ENCODE data around the gene USP17L28.
A peak's percentile ranks its signal among the peaks of the same experiment; 100 is the strongest.
"Not testable (repeated sequence)": the region's sequence is repeated elsewhere in the genome, so short reads cannot be mapped to it uniquely, and the experiment has no call there.

USP17L28 gene

GRCh38 chr4:9348593-9348992, at the start of gene USP17L28:
TSS of gene USP17L28 (plus strand) at chr4:9348893. CDS start at chr4:9348893, 0 bp downstream.
- not testable (repeated sequence) for DNase-seq (ENCODE audit: low read depth)

GRCh38 chr4:9324191-9324590, 24.5 kb upstream of the USP17L28 start:
- DNase-seq (ENCODE audit: low read depth); H3K4me3 ChIP-seq (ENCODE audit: low read depth, low read length): not testable (repeated sequence)

More at GRCh38 chr4:9348593-9348992, at the start of gene USP17L28:
- not testable (repeated sequence) for H3K4me3 ChIP-seq (ENCODE audit: low read depth, low read length)

GRCh38 chr4:9324865-9325264, 23.8 kb upstream of the USP17L28 start, which contains the start of gene USP17L24:
TSS of gene USP17L24 (plus strand) at chr4:9325165. CDS start at chr4:9325165, 0 bp downstream.
- H3K4me3 ChIP-seq (ENCODE audit: low read depth, low read length); DNase-seq (ENCODE audit: low read depth): not testable (repeated sequence)

GRCh38 chr4:9329611-9330010, 19.1 kb upstream of the USP17L28 start, which contains the start of gene USP17L25:
TSS of gene USP17L25 (plus strand) at chr4:9329911. CDS start at chr4:9329911, 0 bp downstream.
- DNase-seq (ENCODE audit: low read depth); H3K4me3 ChIP-seq (ENCODE audit: low read depth, low read length): not testable (repeated sequence)

- not testable (repeated sequence) for DNase-seq (ENCODE audit: low read depth); H3K4me3 ChIP-seq (ENCODE audit: low read depth, low read length)
Measured at GRCh38 chr4:9334358-9334757, 14.3 kb upstream of the USP17L28 start, which contains the start of gene USP17L26. TSS of gene USP17L26 (plus strand) at chr4:9334658. CDS start at chr4:9334658, 0 bp downstream.

GRCh38 chr4:9339103-9339502, 9.6 kb upstream of the USP17L28 start, which contains the start of gene USP17L5:
TSS of gene USP17L5 (plus strand) at chr4:9339403. CDS start at chr4:9339403, 0 bp downstream.
- H3K4me3 ChIP-seq (ENCODE audit: low read depth, low read length); DNase-seq (ENCODE audit: low read depth): not testable (repeated sequence)

GRCh38 chr4:9343848-9344247, 4.8 kb upstream of the USP17L28 start, which contains the start of gene USP17L27:
TSS of gene USP17L27 (plus strand) at chr4:9344148. CDS start at chr4:9344148, 0 bp downstream.
- not testable (repeated sequence) for H3K4me3 ChIP-seq (ENCODE audit: low read depth, low read length)

GRCh38 chr4:9350866-9351265, 2.2 kb downstream of the USP17L28 start:
- DNase-seq (ENCODE audit: low read depth); H3K4me3 ChIP-seq (ENCODE audit: low read depth, low read length): not testable (repeated sequence)

More at GRCh38 chr4:9343848-9344247, 4.8 kb upstream of the USP17L28 start, which contains the start of gene USP17L27:
- not testable (repeated sequence) for DNase-seq (ENCODE audit: low read depth)

- not testable (repeated sequence) for H3K4me3 ChIP-seq (ENCODE audit: low read depth, low read length); DNase-seq (ENCODE audit: low read depth)
Measured at GRCh38 chr4:9353338-9353737, 4.6 kb downstream of the USP17L28 start, which contains the start of gene USP17L29. TSS of gene USP17L29 (plus strand) at chr4:9353638. CDS start at chr4:9353638, 0 bp downstream.

- DNase-seq (ENCODE audit: low read depth); H3K4me3 ChIP-seq (ENCODE audit: low read depth, low read length): not testable (repeated sequence)
Measured at GRCh38 chr4:9362829-9363228, 14.1 kb downstream of the USP17L28 start, which contains the start of gene USP17L30. TSS of gene USP17L30 (plus strand) at chr4:9363129. CDS start at chr4:9363129, 0 bp downstream.

GRCh38 chr4:9379881-9380280, 31.2 kb downstream of the USP17L28 start:
- H3K4me3 ChIP-seq (ENCODE audit: low read depth, low read length); DNase-seq (ENCODE audit: low read depth): not testable (repeated sequence)

GRCh38 chr4:9381012-9381534, 32.4 kb downstream of the USP17L28 start:
- DNase-seq (ENCODE audit: low read depth) = not testable (repeated sequence)
- H3K4me3 ChIP-seq (ENCODE audit: low read depth, low read length) = peak overlapping the region; percentile 36
- peak; percentile 27 for TF ChIP-seq CTCF (IDR thresholded peaks at IDR 0.05; ENCODE audit: low read depth, low read length, missing control alignments)

GRCh38 chr4:9384126-9384525, 35.4 kb downstream of the USP17L28 start:
- no peak for TF ChIP-seq CTCF (IDR thresholded peaks at IDR 0.05; ENCODE audit: low read depth, low read length, missing control alignments)
- H3K4me3 ChIP-seq (ENCODE audit: low read depth, low read length) = no peak overlapping the region
- DNase-seq (ENCODE audit: low read depth) = no peak

GRCh38 chr4:9389001-9389400, 40.3 kb downstream of the USP17L28 start:
- not testable (repeated sequence) for H3K4me3 ChIP-seq (ENCODE audit: low read depth, low read length); DNase-seq (ENCODE audit: low read depth)
